ENCODE measurements around the gene AMOTL1.

AMOTL1 gene

DNA sequence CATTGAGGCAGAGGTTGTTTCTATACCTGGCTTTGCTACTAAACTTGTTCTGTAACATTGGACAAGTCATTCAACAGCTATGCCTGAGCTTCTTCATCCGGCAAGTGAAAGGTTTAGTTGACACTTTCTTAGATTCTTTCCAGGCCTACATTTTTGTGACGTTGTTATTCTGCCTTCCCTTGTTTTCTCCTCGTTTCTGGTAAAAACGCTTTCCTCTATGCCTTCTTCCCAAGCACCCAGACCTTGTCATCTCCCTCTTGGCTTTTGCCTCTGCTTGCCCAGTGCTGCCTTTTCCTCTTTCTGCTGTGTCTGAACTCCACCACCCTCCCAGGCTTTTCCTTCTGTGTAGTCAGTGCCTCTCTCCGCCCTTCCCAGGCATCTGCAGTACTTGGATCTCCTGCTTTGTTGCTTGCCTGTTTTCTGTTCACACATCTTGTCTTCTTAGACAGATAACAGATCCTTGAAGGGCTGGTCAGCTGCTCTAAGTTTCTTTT lies 1.4 kb upstream of the AMOTL1 start:
- FAIRE-seq, result no peak

DNA sequence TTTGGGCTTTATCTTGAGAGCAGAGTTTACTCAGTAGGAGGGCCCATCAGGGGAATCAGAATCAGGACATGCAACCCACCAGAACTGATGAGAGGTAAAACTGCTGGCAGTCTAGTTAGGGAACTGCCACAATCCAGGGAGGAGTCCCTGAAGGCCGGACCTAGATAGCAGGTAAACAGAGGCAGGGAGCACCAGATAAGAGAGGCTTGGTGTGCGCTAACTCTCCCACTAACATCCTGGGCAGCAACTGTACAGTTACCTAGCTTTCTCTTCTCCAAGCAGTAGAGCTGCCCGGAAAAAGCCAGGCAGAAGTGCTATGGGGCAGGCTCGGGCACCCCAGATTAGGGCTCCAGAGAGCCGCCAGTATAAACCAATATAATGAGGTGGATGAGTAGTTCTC lies 865 bp upstream of the AMOTL1 start:
- FAIRE-seq (no peak), DNase-seq (ENCODE audit: extremely low spot score, insufficient read length, low read depth) (no peak)

More for the DNA sequence above, 1.4 kb upstream of the AMOTL1 start:
- no peak for DNase-seq (ENCODE audit: extremely low spot score, insufficient read length, low read depth)

DNA sequence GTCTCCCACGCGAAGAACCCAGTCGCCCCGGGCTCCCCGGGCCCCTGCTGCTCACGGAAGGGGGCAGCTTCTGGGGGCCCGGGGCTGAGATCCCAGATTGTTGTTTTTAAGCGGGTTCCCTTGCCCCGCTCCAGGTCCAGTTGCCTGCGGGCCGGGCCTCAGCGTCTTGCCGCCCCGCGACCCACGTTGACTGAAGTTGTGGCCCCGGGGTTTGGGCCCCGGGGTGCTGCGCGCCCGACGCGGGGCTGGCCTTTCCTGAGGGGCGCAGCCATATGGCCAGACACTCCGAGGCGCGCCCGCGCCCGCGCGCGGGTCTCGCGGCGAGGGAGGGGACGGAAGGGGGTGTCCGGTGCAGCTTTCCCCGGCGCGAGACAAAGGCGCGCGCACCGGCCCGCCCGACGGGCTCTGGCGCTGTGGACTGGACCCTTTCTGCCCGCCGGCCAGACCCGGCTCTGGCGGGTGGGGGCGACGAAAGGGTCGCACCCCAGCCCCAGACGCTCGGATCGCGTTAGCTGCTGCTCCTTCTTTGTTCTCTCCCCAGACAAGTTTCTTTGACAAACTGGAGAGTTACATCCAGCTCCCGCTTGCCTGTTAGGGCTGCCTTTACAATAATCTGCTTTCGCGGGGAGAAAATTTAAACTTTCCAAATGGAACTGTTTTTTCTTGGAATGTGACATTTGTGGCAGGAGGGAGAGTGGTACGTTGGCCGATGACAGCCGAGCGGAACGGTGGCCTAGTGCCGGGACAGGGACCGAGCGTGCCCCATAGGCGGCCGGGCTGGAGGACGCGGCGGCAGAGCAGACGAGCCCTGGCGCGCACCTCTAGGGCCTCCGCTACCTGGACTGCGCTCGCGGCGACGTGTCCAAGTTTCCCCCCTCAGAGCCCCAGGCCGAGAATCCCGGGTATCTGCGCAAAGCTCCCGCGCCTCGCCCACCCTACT lies 716 bp downstream of the AMOTL1 start:
- DNase-seq (ENCODE audit: extremely low spot score, insufficient read length, low read depth) (no peak), FAIRE-seq (no peak)

DNA sequence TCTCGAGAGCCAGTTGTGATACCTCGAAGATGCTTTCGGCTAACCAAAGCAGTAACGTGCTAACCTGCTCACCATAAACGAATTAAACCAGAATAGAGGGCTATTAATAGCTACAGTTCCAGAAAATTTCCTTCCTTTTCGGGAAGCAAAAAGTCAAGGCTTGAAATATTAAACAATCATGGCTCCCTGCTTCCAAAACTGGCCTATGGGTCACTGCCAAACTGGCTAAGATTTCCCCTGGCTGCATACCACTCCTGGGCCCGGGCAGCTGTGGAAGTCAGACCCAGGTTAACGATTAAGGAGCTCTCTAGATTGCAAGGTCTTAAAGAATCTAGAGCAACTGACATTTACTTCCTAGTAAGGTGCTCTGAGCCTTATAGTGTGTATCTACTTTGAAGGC lies 1.7 kb downstream of the AMOTL1 start:
- FAIRE-seq (no peak), DNase-seq (ENCODE audit: extremely low spot score, insufficient read length, low read depth) (no peak)

DNA sequence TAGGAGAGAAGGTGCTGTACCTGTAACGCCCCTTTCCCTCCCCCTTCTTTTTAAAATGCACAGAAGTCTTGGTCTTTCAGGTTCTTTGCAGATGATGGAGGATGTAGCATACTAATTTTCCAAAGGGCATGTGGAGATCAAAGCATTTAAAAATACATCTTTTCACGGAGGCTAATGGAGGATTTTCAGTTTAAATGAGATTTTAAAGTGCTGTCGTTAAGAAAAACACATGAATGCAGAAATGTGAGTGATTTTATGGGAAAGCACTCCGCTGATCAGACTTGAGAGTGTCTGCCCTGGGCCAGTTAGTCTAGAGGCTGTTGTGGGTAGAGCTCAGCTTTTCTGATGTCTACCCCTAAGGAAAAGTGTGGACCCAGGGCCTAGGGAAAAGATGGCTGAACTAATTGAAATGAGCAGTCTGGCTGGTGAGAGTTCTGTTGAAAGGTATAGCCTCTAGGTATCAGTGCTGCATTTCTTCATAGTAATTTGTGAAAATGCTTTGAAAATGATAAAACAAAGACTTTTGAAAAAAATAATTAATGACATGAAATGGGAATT lies 2.5 kb downstream of the AMOTL1 start:
- FAIRE-seq (no peak), DNase-seq (ENCODE audit: extremely low spot score, insufficient read length, low read depth) (no peak)

DNA sequence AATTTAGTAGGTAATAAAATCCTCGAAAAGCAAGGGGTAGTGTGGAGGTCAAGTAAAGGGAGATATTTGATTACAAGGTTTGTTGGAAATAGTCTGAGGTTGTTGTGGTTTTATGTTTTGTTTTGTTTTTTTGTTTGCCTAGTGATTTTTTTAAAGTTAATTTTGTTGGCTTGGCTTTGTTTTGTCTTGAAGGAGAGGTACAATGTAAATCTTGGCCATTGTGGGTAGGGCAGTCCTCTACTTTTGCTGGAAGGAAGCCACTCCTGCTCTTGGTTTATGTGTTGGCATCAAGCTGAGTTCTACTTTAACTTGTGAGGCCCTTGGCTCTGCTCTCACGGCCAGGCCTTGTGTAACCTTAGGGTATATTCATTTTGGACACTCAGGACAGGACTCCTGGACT lies 3.2 kb downstream of the AMOTL1 start:
- FAIRE-seq (no peak), DNase-seq (ENCODE audit: extremely low spot score, insufficient read length, low read depth) (no peak)

DNA sequence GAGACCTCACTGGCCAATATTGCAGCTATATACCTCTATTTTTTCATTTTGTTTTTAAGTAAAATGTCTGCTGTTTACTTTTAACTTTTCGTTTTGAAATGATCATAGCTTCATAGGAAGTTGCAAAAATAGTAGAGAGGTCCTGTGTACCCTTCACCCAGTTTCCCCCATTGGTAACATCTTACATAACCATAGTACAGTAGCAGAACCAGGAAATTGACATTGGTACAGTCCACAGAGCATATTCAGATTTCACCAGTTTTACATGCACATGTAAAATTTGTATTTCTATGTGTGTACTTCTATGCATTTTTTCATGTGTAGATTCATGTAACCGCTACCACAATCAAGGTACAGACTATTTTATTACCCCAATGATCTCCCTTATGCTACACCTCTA lies 3.8 kb downstream of the AMOTL1 start:
- no peak for FAIRE-seq
- no peak for DNase-seq (ENCODE audit: extremely low spot score, insufficient read length, low read depth)

DNA sequence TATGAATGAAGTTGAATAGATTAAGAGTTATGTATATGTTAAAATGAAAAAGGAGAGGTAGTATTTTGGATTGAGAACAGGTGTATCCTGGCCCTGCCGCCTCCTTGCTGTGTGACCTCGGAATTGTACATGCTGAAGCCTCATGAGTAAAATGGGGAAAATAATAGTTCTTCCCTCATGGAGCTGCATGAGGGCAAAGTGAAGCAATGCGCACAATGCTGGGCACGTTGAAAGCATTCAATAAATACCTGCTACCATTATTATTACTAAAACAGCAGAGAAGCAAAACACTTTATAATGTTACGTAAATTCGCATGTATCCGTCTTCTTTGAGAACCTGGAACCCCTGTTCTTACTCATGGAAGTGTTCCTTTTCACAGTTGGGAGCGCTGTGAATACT lies 5.7 kb downstream of the AMOTL1 start:
- DNase-seq (ENCODE audit: extremely low spot score, insufficient read length, low read depth), result no peak
- FAIRE-seq, result no peak

DNA sequence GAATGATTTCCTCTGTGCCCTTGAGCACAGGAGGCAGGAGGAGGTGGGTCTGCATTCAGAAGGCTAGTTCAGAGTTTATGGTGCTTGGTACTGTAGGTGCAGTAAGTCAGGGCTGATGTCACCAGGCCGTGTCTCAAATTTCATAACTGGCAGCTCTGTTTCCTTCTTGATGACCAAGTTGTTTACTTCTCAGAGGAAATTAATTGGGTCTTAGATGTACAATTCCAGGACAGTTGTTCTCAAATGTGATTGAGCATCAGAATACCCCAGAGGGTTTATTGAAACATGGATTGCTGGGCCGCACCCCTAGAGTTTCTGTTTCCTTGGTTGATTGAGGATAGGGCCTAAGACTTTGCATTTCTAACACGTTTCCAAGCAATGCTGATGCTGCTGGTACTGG lies 6.2 kb downstream of the AMOTL1 start:
- DNase-seq (ENCODE audit: extremely low spot score, insufficient read length, low read depth) (no peak), FAIRE-seq (no peak)

DNA sequence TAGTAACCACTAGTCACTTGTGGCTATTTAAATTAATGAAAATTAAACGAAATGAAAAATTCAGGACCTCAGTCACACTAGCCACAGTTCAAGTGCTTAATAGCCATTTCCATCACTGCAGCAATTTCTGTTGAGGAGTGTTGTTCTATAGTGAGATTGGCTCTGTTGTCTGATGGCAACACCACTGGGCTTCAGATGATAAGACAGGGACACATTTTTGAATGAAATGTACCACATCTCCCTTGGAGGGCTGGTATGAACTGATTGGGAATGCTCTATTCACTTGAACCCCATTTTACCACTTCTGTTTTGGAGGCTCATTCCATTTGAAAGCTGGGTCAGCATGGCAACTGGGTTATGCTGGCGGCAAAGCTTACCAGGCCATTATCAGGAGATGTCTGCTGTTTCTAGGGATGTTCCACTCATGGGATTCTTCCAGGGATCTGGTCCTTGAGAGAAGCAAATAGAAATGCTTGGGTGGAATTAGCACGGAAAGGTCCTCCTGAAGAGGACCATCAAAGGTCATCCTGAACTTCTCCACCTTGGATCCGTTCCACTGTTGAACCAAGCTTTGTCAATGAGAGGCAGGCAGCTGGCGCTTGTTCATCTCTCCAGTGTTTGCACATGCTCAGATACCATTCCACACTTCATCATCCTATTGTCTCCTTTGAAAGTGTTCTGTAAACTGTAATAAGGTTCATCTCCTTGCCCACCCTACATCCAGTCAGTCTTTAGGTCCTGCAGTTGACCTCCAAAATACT lies 7.6 kb downstream of the AMOTL1 start:
- FAIRE-seq (no peak), DNase-seq (ENCODE audit: extremely low spot score, insufficient read length, low read depth) (no peak)

DNA sequence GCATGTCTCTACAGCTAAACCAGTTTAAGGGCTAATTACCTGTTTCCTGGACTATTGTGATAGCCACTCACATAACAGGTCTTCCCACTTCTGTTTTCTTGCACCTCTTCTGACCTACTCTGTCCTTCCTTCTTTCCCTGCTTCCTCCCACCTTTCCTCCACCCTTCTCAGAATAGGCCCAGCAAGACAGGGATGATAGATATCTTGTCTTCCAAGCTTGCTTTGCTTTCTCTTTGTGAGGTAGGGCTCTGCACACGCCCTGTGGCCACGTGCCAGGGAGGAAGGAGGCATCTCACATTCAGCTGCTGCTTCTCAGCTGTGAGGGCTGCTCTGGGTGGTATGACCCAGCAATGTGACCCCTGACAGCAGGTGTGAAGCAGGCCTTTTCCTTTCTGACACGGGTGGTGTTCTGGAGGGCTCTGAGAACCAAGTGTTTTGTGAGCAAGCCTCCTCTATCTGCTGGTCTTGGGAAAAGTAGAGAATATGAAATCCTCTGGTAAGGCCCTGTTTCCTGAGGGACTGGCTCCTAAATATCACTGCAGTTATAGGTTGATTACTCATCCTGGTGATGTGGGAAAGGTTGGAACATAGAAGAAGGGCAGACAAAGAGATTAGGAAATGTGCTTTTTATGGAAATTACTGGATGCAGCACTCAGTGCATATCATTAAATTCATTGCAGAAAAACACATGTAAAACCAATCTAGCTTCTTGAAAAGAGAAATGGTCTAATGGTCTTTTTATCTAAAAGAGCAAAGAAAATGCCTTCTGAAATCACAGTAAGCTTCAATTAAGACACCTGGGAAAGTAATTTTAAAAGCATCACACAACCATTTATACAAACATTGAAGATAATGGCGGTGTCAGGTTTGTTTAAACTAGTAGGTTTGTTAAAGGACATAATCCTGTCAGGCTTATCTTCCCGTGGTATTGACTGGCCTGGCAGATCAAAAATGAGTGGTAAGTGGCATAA lies 8.5 kb downstream of the AMOTL1 start:
- no peak for DNase-seq (ENCODE audit: extremely low spot score, insufficient read length, low read depth)
- no peak for FAIRE-seq

DNA sequence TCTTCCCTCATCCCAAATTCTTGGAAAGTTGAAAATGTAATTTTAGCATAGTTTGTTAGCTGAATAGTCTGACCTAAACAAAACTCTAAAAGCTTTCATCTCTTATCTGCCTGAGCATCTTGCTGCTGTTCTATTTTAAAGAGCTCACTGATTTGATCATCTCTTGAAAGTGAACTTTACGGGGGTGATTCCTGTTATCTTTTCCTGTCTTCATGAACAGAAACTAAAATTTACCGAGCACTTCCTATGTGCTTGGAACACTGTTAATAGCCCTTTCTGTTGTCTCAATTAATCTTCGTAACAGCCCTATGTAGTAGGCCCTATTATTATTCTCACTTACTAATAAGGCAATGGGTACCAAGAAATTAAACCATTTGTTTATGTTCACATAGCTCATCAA lies 12.3 kb downstream of the AMOTL1 start:
- no peak for FAIRE-seq
- DNase-seq (ENCODE audit: extremely low spot score, insufficient read length, low read depth), result no peak

DNA sequence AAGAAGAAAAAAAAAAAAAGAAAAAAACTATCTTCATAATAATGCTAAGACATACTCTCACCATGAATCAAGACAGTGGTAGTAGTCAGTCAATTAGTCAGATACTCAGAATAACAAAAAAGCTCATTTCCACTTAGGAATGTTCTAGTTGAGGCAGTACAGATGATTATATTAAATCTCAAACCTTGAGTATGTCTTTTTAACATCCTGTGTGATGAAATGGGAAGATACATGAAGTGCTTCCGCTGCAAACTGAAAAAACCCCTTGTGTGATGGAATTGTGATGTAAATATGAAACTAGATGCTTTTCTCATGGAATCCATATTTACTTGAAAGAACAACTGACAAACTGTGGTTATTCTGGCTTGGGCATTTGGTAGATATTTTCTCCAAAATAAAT lies 13.7 kb downstream of the AMOTL1 start:
- DNase-seq (ENCODE audit: extremely low spot score, insufficient read length, low read depth) (no peak), FAIRE-seq (no peak)

DNA sequence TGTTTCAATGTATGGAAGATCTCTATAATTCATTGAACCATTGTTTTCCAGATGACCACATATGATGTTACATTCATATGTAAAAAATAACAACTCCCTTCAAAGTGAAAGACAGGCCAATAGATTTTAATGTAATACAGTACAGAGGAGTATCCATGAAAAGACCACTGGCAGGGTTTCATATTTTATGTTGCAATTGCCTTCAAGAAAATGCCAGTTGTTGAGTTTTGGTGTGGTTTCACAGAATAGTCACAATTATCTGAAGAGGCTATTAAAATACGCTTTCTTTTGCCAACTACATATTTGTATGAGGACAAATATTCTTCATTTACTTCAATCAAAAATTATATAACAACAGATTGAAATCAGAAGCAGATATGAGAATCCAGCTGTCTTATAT lies 14.3 kb downstream of the AMOTL1 start:
- DNase-seq (ENCODE audit: extremely low spot score, insufficient read length, low read depth) (no peak), FAIRE-seq (no peak)

DNA sequence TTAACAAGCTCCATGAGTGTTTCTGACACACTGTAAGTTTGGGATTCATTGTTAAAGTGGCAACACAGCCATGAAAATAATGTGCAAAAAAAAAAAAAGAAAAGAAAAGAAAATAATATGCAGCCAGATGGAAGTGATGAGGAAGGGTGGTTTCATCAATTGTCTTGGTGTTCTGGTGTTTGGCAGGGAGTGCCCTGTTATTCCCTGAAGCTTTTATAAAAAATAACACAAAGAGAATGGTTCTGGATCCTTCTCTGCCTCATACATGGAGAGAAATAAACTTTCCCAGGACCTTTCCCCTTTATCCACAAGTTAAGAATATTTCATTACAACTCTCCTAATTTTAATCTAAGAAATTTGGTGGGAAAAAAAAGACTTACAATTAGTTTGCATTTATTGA lies 16.7 kb downstream of the AMOTL1 start:
- no peak for FAIRE-seq
- no peak for DNase-seq (ENCODE audit: extremely low spot score, insufficient read length, low read depth)

DNA sequence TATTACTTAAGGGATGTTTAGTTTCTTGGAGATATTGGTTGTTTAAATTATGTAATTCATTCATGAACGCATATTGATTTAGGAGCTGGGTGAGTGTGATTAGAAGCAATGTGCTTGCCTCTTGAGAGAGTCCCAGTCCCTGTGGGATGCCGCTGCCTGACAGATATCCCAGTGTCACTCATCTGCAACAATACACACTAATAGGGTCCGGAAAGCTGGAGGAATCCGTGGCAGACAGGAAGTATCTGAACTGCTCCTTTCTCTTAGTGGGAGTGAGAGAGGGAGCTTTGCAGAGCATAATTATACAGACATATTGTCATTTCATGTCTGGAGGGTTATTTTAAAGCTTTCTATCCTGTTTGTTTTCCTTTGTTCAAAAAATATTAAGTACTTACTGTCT lies 17.4 kb downstream of the AMOTL1 start:
- FAIRE-seq (no peak), DNase-seq (ENCODE audit: extremely low spot score, insufficient read length, low read depth) (no peak)

DNA sequence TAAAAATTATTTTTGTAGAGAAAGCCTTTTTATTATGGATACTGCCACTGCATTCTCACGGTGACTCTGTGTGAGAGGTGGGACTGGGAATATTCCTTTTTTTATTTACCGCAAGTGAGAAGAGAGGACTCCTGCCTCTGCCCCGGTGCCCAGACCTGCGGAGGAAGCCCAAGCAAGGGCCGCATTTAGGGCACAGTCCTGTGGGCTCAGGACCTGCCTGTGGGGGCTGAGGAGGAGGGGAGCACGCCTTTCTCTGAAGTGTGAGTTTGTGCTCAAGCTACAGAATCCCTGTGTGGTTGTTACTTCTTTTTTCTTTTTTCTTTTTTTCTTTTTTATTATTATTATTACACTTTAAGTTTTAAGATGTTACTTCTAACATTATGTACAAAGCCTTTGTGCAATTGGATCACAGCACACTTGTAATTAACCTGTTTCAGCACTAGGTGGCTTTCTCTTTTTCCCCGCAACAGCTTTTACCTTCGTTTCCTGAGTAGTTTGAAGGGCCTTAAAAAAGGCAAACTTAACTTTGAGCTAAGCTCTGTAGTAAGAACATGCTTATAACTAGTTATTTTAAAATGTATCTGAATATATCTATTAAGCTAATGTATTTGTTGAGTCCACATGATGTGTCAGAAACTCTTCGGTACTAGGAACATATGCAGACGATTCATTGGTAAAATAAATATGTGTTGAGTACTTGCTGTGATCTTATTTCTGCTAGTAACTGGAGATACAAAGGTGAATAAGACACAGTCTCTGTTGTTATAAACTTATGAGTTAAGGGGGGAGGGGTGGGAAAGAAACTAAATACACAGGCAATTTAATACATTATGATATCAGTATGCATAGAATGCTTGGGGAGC lies 18.3 kb downstream of the AMOTL1 start:
- DNase-seq (ENCODE audit: extremely low spot score, insufficient read length, low read depth) (peak; percentile 26), FAIRE-seq (peak; percentile 52)

DNA sequence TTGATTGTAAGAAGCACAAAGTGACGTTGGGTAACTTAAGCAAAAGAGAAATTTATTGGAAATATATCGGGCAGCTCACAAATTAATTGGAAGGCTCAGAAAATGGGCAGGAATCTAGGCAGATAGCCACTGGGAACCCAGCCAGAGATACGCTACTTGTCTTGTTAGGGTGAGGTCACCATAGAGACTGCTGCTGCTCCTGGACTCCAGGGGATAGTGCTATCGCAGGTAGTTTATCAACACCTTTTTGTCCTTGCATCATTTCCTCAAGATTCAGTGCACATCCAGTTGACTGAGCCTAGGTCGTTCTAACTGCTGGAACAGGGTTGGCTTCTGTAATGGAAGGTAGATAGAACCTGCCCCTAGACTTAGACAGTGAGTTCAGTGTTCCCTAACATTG lies 19.6 kb downstream of the AMOTL1 start:
- no peak for DNase-seq (ENCODE audit: extremely low spot score, insufficient read length, low read depth)
- no peak for FAIRE-seq

DNA sequence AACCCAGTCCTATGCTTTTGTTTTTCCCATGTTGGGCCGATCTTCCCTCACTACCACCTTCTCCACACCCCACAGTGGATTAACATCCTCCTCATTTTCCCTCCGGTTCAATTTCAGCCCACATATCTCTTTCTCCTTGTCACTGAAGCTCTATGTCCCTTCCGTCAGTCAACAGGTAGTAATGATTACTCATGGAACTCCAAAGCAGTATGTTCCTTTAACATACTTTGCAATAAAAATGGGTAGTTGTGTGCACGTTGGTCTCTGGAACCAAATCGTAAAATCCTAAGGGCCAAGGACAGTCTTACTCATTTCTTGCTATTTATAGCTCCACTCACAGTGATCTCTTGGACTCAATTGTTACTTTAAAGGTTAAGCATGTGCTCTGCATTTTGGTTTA lies 20.2 kb downstream of the AMOTL1 start:
- FAIRE-seq (no peak), DNase-seq (ENCODE audit: extremely low spot score, insufficient read length, low read depth) (no peak)

Measured in GM18507 (cell line).